Endothelial cell of umbilical vein (primary cell): Measurements from ENCODE around the gene SKAP1.

Experiments used
- CTCF ChIP-seq, 2 donors: IDR thresholded peaks; 1 replicate in 1 of 2; 2 replicates in 1 of 2; pipeline ENCODE4 v1.5.1; 2011; ENCODE audit warnings: low read length in 2 of 2, mild to moderate bottlenecking in 2 of 2, moderate library complexity in 2 of 2, control low read depth in 1 of 2, inconsistent platforms in 1 of 2, low read depth in 1 of 2; ENCODE audit not compliant: insufficient read depth in 1 of 2; ENCODE audit errors: extremely low read depth in 1 of 2
- EZH2 ChIP-seq: IDR thresholded peaks from 2 replicates; pipeline ENCODE4 v1.6.1; 2012; ENCODE audit warnings: borderline replicate concordance, low read depth, mild to moderate bottlenecking, moderate library complexity, low read length, inconsistent platforms; ENCODE audit not compliant: severe bottlenecking
- MYC ChIP-seq: IDR thresholded peaks from one replicate; pipeline ENCODE4 v1.6.1; 2011; ENCODE audit warnings: mild to moderate bottlenecking, low read depth, low read length

- TF ChIP-seq CTCF (IDR thresholded peaks at IDR 0.05; ENCODE audit: extremely low read depth in 1 of 2, insufficient read depth in 1 of 2, low read depth in 1 of 2, low read length in 2 of 2) (no peak), EZH2 (no peak), MYC (no peak)
These were observed 51.2 kb downstream of the SKAP1 start for GRCh38 chr17:48378708-48379392.
